ENCODE measurements around the gene MAP3K12.
A peak's percentile ranks its signal among the peaks of the same experiment; 100 is the strongest.

DNA sequence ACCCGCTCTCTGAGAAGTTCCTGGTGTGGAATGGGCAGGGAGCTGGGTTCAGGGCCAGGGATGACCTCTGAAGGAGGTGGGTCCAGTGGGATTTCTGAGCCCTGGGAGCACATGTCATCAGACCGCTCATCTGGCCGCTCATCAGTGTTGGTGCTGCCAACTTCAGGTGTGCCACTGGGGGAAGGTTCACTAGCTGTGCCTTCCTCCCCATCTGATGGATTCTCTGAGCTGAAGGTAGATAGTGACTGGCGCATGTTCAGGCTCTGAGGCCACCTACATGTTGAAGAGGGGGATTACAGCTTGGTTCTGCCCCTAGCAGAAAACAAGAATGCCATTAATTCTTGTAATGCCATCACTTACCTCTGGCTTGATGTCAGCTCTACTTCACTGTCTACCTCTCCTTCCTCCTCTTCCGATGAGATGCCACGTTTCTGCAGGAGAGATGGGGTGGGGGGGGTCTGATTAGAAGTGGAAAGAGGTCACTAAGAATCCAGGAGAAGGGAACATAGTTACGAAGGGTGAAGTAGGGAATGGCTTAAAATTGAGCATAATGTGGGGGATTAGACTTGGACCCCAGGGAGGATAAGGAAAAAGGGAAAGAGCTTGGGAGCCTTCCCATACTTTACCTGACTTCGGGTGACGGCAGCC lies 17.2 kb downstream of the MAP3K12 start:
- no peak for TF ChIP-seq EZH2 (IDR thresholded peaks at IDR 0.05; ENCODE audit: low read depth)
- TF ChIP-seq, protein P1, sequence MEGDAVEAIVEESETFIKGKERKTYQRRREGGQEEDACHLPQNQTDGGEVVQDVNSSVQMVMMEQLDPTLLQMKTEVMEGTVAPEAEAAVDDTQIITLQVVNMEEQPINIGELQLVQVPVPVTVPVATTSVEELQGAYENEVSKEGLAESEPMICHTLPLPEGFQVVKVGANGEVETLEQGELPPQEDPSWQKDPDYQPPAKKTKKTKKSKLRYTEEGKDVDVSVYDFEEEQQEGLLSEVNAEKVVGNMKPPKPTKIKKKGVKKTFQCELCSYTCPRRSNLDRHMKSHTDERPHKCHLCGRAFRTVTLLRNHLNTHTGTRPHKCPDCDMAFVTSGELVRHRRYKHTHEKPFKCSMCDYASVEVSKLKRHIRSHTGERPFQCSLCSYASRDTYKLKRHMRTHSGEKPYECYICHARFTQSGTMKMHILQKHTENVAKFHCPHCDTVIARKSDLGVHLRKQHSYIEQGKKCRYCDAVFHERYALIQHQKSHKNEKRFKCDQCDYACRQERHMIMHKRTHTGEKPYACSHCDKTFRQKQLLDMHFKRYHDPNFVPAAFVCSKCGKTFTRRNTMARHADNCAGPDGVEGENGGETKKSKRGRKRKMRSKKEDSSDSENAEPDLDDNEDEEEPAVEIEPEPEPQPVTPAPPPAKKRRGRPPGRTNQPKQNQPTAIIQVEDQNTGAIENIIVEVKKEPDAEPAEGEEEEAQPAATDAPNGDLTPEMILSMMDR (conservative IDR thresholded peaks at IDR 0.05) = peak; percentile 41; the same call in 1 of the 2 replicates

Data from PC-9 (cell line).